Dermis microvascular lymphatic vessel endothelial cell (primary cell): Measurements from ENCODE around the gene BCAS3. TPM values are rescaled to one million over a fixed set of nuclear protein-coding genes. Genes with fewer than 3 reads are reported as not detected.
"Not testable (repeated sequence)": the region's sequence is repeated elsewhere in the genome, so short reads cannot be mapped to it uniquely, and the experiment has no call there.

ENCODE experiments used
- DNase-seq, 2 donors: peaks; one replicate each; pipeline versions ENCODE4 v3.0.0 to v3.0.0-alpha.2; 2010; ENCODE audit warnings: low read depth in 2 of 2
- total RNA-seq: library from RNA; depleted of rRNA; stranded (reverse); fragments of >200 nt; gene quantifications from 2 replicates; pipeline ENCODE4 v1.2.1, GENCODE V29; 2014

The BCAS3 gene
- total RNA-seq, 1 donor from 2014 or later, result 11.3 TPM

DNA sequence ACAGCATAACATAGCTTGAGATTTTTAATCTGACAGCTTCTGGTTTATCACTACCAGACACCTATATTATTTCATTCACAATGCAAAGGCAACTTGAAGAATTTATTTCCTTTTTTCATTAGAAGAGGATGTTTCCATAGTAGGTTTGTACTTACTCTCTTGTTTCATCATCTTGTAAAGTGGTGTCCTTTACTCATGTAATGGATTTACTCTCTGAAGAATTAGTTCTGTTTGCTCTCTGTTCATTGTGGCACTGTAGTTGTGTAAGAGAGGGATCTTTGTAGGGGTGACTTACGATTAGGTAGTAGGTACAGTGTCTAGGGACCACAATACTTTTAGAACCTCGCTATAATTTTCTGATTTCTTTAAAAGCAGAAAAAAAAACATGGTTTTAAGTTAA is 256.1 kb downstream of the BCAS3 start:
- no peak for DNase-seq

DNA sequence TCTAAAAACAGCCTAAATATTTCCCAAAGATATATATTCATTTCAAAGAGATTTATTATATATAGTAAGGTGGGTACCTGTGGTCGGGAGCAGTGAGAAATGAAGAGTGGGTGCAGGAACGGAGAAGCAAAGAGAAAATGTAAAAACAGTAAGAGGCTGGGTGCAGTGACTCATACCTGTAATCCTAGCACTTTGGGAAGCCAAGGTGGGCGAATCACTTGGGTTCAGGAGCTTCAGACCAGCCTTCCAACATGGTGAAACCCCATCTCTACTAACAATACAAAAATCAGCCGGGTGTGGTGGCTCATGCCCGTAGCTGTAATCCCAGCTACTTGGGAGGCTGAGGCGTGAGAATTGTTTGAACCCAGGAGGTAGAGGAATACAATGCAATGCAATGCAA is 257.1 kb downstream of the BCAS3 start:
- no peak for DNase-seq

DNA sequence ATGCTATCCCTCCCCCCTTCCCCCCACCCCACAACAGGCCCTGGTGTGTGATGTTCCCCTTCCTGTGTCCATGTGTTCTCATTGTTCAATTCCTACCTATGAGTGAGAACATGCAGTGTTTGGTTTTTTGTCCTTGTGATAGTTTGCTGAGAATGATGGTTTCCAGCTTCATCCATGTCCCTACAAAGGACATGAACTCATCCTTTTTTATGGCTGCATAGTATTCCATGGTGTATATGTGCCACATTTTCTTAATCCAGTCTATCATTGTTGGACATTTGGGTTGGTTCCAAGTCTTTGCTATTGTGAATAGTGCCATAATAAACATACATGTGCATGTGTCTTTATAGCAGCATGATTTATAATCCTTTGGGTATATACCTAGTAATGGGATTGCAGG is 258.3 kb downstream of the BCAS3 start:
- DNase-seq, result not testable (repeated sequence)

DNA sequence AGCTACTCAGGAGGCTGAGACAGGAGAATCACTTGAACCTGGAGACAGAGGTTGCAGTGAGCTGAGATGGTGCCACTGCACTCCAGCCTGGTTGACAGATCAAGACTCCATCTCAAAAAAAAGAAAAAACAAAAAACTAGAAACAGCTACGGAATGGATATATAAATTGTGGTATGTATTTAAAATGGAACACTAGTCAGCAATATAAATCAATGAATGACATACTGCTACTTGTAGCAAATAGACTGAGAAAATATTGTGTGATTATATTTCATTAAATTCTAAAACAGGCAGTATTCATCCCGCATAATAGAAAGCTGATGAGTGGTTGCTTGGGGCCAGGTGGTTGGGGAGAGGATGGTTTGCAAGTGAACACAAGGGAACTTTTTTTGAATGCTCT is 261.7 kb downstream of the BCAS3 start:
- DNase-seq, result no peak

DNA sequence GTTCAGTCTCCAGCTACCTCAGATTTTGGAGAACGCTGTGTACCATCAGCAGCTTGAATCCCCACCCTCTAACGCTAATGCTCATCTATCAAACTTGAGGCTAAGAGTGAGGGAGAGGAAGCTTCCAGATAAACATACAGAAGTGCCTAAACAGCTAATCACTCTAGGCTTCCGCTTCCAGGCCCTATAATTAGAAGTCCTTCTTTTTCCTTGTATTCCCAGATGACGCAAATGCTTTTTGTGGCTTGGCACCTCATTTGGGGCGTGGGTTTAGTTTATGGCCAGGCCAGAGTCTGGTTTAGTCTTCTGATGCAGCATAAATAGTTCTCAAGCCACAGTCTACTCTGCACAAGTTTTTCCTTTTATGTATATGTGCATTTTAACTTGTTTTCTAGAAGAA is 263.4 kb downstream of the BCAS3 start:
- DNase-seq, result peak in 1 of 2 donors; percentile 41

DNA sequence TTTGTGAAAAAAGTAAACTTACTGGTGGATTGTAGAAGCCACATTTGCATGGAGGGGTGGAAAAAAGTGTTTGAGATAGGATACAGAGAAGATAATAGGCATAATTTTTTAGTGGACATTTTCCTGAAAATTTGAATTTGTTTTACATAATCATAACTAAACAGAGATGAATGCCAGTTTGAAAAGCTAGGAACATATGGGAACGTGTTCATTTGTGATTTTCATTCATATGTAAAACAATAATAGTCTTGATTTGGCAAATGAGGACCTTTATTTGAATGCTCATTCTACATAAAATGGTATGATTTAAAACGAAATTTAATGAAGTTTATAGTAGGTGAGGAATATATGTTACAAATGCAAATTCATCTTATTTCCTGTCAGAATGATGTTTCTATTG is 263.9 kb downstream of the BCAS3 start:
- no peak for DNase-seq

DNA sequence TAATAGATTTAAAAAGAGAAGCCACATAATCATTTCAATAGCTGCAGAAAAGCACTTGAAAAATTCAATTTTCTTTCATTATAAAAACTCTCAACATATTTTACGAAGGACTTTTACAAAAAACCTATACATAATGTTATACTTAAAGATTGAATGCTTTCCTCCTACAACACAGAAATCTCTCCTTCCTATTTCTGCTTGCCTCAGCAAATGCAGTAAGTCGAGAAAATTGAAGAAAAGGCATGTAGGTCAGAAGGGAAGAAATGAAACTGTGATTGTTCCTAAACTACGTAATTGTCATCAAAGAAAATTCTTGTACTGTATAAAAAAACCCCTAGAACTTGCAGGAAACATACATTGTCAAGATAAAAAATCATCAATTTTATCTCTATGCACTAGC is 267.1 kb downstream of the BCAS3 start:
- DNase-seq, result no peak

DNA sequence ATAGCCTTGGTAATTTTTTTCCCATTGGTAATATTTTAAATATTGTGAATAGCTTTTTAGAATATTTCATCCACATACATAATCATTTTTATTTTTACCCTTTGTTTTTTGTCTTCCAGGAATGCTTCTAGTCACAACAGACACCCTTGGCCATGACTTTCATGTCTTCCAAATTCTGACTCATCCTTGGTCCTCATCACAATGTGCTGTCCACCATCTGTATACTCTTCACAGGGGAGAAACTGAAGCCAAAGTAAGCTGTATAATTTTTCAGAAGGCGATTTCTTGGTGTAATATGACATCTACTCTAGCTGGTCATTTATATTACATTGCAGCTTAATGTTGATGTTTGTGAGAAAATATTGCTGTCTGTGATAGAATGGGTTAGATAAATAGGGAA is 269.4 kb downstream of the BCAS3 start:
- DNase-seq, result no peak

DNA sequence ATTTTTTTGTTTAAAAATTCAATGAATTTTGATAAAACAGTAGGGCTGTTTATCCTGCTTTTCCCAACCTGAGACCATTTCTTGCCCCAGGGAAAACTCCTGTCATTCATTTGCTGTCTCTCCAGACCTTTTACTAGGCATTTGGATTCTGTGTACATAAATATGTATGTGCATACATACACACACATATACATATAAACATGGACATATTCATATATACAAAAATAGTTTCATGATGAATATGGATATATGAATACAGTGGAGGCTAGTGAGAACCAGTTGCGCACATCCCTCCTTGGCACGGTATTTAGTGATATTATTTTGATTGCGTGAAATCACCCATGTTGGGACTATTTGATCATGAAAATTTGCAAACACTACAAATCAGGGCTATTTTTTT is 269.9 kb downstream of the BCAS3 start:
- no peak for DNase-seq

DNA sequence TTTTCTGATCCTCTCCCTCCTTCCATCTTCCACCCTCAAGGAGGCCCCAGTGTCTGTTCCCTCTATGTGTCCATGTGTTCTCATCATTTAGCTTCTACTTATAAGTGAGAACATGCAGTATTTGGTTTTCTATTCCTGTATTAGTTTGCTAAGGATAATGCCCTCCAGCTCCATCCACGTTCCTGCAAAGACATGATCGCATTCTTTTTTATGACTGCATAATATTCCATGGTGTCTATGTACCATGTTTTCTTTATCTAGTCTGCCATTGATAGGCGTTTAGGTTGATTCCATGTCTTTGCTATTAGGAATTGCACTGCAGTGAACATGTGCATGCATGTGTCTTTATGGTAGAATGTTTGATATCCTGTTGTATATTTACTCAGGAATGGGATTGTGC is 275.1 kb downstream of the BCAS3 start:
- DNase-seq, result no peak

DNA sequence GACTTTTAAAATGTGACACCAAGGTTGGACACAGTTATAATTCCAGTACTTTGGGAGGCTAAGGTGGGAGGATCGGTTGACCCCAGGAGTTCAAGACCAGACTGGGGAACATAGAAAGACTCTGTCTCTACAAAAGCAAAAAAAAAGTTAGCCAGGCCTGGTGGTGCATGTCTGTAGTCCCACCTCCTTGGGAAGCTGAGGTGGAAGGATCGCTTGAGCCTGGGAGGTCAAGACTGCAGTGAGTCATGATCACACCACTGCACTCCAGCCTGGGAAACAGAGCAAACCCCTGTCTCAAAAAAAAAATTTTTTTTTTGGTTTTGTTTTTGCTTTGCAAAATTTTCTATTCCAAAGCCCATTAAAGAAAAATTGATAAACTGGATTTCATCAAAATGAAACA is 281.4 kb downstream of the BCAS3 start:
- peak in 1 of 2 donors; percentile 7 for DNase-seq

DNA sequence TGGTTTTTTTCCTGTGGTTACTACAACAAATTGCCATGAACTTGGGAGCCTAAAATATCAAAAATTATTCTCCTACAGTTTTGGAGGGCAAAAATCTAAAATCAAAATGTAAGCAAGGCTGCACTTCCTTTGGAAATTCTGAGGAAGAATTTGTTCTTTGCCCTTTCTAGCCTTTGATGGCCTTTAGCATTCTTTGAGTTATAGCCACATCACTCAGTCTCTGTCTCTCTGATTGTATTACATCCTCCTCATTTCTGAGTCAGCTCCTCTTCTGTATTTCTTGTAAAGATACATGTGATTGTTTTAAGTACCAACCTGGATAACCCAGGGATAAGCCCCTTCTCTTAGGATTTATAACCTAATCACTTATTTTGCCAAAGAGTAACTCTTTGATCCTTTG is 282.0 kb downstream of the BCAS3 start:
- DNase-seq, result no peak

DNA sequence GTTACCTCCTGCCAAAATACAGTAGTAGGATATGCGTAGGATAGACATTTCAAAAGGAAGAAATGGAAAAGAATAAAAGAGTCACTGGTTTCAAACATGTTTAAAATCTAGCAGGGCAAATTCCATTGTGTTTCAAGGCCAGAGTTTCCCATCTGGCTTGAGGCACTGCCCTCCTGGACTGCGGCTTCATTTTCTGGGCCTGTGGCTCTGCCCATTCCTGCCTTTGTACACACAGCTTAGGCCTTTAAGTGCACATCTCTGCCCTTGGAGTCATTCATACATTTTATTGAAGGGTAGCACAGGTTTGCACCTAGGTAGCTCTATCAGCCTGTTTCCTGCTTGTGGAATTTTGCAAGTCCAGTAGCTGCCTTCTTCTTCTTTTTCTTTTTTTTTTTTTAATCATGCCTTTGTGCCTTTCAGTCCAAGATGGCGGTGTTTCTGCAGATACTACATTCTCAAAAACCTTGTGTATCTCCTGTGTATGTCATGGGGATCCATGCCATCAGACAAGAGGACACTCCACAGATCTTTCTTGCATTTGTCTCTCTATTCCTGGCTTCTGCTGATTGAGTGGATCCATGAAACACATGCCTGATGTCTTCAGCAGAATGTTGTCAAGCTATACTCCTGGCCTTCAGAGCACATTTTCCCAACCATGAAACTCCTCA is 282.9 kb downstream of the BCAS3 start:
- no peak for DNase-seq

DNA sequence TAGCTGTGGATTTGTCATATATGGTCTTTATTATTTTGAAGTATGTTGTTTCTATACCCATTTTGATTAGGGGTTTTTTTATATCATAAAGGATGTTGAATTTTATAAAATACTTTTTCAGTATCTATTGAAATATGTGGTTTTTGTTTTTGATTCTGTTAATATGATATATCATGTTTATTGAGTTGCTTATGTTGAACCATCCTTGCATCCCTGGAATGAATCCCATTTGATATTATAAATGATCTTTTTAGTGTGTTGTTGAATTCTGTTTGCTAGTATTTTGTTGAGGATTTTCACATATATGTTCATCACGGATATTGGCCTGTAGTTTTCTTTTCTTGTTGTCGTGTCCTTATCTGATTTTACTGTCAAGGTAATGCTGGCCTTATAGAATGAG is 286.5 kb downstream of the BCAS3 start:
- no peak for DNase-seq

DNA sequence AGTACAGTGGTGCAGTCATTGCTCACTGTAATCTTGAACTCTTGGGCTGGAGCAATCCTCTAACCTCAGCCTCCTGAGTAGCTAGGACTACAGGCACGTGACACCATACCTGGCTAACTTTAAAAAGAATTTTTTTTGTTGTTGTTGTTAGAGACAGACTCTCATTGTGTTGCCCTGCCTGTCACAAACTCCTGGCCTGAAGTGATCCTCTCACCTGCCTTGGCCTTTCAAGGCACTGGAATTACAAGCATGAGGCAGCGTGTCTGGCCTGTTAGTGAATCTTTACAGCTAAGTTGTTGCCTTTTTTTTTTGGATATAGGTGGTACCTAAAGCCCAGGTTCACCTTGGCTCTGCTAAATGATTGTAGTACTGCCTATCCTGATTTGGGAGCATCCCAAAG is 290.6 kb downstream of the BCAS3 start:
- no peak for DNase-seq

DNA sequence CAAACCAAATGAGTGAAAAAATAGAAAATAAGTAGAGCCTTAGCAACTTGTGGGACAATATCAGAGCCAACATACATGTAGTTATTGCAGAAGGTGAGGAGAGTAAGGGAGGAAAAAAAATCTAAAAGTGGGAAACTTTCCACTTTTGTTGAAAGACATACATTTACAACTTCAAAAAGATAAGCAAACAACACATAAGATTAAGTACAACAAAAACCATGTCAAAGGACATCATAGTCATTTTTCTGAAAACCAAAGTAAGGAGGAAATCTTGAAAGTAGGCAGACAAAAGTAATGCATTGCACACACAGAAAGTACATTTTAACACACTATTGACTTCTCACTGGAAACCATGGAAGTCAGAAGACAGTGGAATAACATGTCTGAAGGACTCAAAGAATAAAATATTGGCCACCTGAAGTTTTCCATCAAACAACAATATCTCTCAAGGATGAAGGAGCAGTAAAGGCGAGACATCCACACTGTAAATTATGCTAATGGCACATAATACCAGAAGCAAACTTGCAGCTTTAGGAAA is 291.9 kb downstream of the BCAS3 start:
- DNase-seq, result no peak

DNA sequence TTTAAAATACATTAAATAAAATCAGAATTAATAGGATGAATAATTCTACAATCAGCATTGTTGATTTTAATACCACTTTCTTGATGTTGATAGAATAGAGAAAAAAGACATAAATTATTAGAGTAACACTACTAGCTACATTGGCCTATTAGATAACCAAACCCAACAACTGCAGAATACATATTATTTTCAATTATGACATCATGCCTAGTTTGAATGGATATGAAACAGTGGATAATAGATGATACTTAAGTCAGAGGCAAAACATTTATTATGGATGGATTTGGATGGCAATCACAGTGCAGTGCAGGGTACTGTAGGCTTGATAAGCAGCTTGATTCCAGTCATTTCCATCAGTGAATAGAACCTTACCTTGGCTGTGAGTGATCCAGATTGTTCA is 293.1 kb downstream of the BCAS3 start:
- DNase-seq, result no peak

DNA sequence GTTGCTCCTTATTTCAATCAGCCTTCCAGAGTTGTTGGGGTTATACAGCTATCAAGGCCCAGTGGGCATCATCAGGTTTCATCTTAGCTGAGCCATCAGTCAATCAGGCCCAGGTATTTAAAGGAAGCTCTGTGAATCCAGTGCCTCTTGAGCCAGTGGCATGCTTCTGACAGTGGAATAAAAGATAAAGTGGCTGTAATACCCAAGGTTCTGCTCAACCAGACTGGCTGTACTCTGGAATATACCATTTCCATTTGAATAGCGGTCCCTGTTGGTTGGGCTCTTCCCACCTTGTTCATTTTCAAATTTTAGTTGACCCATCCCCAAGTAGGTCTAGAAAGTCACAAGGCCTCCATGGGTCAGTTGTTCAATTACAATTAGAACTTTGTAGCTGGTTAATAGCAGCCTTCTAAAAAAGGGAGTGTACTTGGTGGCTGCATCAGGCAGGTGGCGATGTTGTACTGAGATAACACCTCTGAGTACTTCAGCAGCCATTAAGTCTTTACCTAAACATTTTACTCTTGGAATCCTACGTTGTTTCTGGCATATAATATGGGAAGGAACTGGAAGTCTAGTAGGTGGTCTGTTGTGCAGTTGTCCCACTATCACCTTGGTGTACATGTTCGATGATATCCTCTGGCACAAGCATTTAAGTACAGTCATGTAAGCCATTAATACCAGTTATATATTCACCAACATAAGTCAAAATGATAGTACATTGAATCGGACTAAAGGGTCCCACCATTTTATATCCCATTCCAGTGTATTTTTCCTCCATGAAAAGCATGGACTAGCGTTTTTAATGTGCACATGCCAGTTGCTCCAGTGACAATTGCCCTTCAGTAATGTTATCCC is 294.1 kb downstream of the BCAS3 start:
- peak; percentile 34 to 62 for DNase-seq

DNA sequence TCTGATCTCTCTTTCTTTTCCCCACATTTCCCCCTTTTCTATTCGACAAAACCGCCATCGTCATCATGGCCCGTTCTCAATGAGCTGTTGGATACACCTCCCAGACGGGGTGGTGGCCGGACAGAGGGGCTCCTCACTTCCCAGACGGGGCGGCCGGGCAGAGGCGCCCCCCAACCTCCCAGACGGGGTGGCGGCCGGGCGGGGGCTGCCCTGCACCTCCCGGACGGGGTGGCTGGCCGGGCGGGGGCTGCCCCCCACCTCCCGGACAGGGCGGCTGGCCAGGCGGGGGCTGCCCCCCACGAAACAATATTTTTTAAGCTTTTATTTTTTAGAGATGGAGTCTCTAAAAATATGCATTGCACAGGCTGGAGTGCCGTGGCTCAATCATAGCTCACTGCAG is 299.2 kb downstream of the BCAS3 start:
- DNase-seq, result not testable (repeated sequence)

DNA sequence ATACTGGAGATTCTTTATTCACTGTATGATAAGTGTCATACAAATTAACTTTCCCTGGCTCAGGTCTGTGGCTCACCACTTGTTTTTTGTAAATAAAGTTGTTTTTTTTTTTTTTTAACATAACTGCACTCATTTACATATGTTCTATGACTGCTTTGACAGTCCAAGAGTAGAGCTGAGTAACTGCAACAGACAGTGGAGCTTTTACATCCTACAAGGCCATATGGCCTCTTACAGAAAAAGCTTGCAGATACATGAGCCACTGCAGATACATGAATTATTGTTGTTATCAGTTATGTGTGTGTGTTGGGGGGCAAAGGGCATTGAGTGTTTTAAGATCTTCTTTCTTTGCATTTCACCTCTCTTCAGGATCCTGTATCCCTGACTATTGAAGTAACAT is 311.7 kb downstream of the BCAS3 start:
- DNase-seq, result no peak

DNA sequence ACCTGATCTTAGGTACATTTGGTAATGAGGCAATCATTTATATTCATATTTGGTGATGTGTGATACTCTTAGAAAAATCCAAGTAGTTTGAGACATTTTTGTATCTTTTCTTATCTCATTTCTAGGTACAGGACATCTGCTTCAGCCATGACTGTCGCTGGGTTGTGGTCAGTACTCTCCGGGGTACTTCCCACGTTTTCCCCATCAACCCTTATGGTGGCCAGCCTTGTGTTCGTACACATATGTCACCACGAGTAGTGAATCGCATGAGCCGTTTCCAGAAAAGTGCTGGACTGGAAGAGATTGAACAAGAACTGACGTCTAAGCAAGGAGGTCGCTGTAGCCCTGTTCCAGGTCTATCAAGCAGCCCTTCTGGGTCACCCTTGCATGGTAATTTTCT is 312.2 kb downstream of the BCAS3 start:
- DNase-seq, result no peak

DNA sequence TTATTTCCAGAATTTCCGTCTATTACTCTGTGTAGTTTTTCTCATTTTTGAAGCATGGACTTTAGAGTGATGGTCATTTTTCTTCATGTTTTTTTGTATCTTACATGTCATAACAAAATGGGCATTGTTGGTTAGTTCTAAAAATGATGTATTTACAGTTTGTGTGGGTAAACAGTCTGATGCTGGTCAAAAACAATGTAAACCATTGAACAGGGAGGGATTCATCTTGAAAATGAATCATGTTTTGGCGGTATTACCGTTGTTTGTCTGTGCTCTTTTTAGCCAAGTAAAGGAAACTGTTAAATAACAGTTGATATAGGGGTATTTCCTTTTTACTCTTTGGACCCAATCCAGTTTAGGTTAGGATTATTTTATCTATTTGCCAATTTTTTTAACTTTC is 315.8 kb downstream of the BCAS3 start:
- peak in 1 of 2 donors; percentile 12 for DNase-seq

DNA sequence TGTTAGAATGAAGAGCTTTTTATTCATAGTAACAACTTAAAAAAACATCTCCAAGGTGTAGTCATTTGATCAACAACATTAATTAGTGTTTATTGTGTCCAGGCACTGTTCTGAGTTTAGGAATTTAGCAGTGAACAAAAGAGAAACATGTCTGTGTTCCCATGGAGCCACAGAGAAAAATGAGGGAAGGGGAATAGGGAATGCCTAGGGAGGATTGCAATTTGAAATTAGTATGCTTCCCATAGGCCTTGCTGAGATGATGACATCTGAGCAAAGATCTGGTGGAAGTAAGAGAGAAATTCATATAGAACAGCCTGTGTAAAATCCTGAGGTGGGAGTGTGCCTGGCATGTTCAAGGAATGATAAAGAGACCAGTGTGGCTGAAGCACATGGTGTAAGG is 318.0 kb downstream of the BCAS3 start:
- no peak for DNase-seq
